Measurements from ENCODE around the gene TMEM121B.

TMEM121B gene

GRCh38 chr22:17106161-17106784 lies 14.9 kb downstream of the TMEM121B start:
- TF ChIP-seq TAF1 (IDR thresholded peaks at IDR 0.05; ENCODE audit: low read depth) (no peak), FOXM1 (IDR thresholded peaks at IDR 0.05; ENCODE audit: borderline replicate concordance, low read depth) (no peak), ZBTB7A (IDR thresholded peaks at IDR 0.05; ENCODE audit: low read depth) (no peak), TEAD4 (IDR thresholded peaks at IDR 0.05) (no peak), NFIC (IDR thresholded peaks at IDR 0.05) (no peak), EGR1 (IDR thresholded peaks at IDR 0.05) (no peak), EP300 (IDR thresholded peaks at IDR 0.05; ENCODE audit: borderline replicate concordance) (no peak), CREB1 (IDR thresholded peaks at IDR 0.05; ENCODE audit: low read depth) (no peak), USF1 (IDR thresholded peaks at IDR 0.05) (no peak), TCF12 (IDR thresholded peaks at IDR 0.05; ENCODE audit: low read depth) (no peak), REST (IDR thresholded peaks at IDR 0.05; ENCODE audit: low read depth) (no peak), YY1 (IDR thresholded peaks at IDR 0.05; ENCODE audit: low read depth) (no peak), CEBPB (IDR thresholded peaks at IDR 0.05) (no peak), MAX (IDR thresholded peaks at IDR 0.05) (no peak), RAD21 (IDR thresholded peaks at IDR 0.05; ENCODE audit: low read depth) (no peak)

- TF ChIP-seq TEAD4 (IDR thresholded peaks at IDR 0.05): no peak
- no peak for TF ChIP-seq NFIC (IDR thresholded peaks at IDR 0.05)
- TF ChIP-seq EGR1 (IDR thresholded peaks at IDR 0.05): no peak
- TF ChIP-seq EP300 (IDR thresholded peaks at IDR 0.05; ENCODE audit: borderline replicate concordance): no peak
- no peak for TF ChIP-seq USF1 (IDR thresholded peaks at IDR 0.05)
- TF ChIP-seq YY1 (IDR thresholded peaks at IDR 0.05; ENCODE audit: low read depth): no peak
- no peak for TF ChIP-seq TAF1 (IDR thresholded peaks at IDR 0.05; ENCODE audit: low read depth)
- TF ChIP-seq RAD21 (IDR thresholded peaks at IDR 0.05; ENCODE audit: low read depth): no peak
- TF ChIP-seq CEBPB (IDR thresholded peaks at IDR 0.05): no peak
- TF ChIP-seq CREB1 (IDR thresholded peaks at IDR 0.05; ENCODE audit: low read depth): no peak
- no peak for TF ChIP-seq TCF12 (IDR thresholded peaks at IDR 0.05; ENCODE audit: low read depth)
- TF ChIP-seq REST (IDR thresholded peaks at IDR 0.05; ENCODE audit: low read depth): no peak
- no peak for TF ChIP-seq MAX (IDR thresholded peaks at IDR 0.05)
- no peak for TF ChIP-seq ZBTB7A (IDR thresholded peaks at IDR 0.05; ENCODE audit: low read depth)
- no peak for TF ChIP-seq FOXM1 (IDR thresholded peaks at IDR 0.05; ENCODE audit: borderline replicate concordance, low read depth)
Observed at GRCh38 chr22:17105143-17106129, 15.7 kb downstream of the TMEM121B start.

GRCh38 chr22:17104336-17104935 lies 16.7 kb downstream of the TMEM121B start:
- TF ChIP-seq FOXM1 (IDR thresholded peaks at IDR 0.05; ENCODE audit: borderline replicate concordance, low read depth) (no peak), NFIC (IDR thresholded peaks at IDR 0.05) (no peak), USF1 (IDR thresholded peaks at IDR 0.05) (no peak), CEBPB (IDR thresholded peaks at IDR 0.05) (no peak), RAD21 (IDR thresholded peaks at IDR 0.05; ENCODE audit: low read depth) (no peak), TEAD4 (IDR thresholded peaks at IDR 0.05) (no peak), YY1 (IDR thresholded peaks at IDR 0.05; ENCODE audit: low read depth) (no peak), TCF12 (IDR thresholded peaks at IDR 0.05; ENCODE audit: low read depth) (no peak)

GRCh38 chr22:17103351-17103750 lies 17.8 kb downstream of the TMEM121B start:
- TF ChIP-seq EGR1 (IDR thresholded peaks at IDR 0.05): no peak
- no peak for TF ChIP-seq TCF12 (IDR thresholded peaks at IDR 0.05; ENCODE audit: low read depth)
- TF ChIP-seq TAF1 (IDR thresholded peaks at IDR 0.05; ENCODE audit: low read depth): no peak
- no peak for TF ChIP-seq MAX (IDR thresholded peaks at IDR 0.05)
- TF ChIP-seq CREB1 (IDR thresholded peaks at IDR 0.05; ENCODE audit: low read depth): no peak
- TF ChIP-seq ZBTB7A (IDR thresholded peaks at IDR 0.05; ENCODE audit: low read depth): no peak
